ENCODE results near the gene PPP1CC. TPM values are rescaled to one million over a fixed set of nuclear protein-coding genes. Genes with fewer than 3 reads are reported as not detected.

PPP1CC gene
- total and polyA plus RNA-seq, 5 donors, result 120 to 175 (median 157) TPM

- ATAC-seq (peak; percentile 64 to 67), DNase-seq (peak; percentile 51 to 71 (median 67))
- H3K4me1 ChIP-seq (ENCODE audit: control insufficient read depth, insufficient read depth, low read length), result no peaks in the 10 kb centered on the region
- intact Hi-C loops (cut with DNase I), result no loop called here
- no peak overlapping the region for H3K27ac ChIP-seq (ENCODE audit: low read length)
- no peaks in the 10 kb centered on the region for H3K9me3 ChIP-seq (ENCODE audit: control insufficient read depth, low read length)
- no peaks in the 10 kb centered on the region for H3K27me3 ChIP-seq (ENCODE audit: control insufficient read depth, insufficient read depth)
- no peak overlapping the region for H3K4me3 ChIP-seq (ENCODE audit: low read length)
- 45% methylated on average over 3 of the region's 3 CpGs for WGBS
These were observed 11.6 kb upstream of the PPP1CC start for GRCh38 chr12:110754101-110754793.

DNA sequence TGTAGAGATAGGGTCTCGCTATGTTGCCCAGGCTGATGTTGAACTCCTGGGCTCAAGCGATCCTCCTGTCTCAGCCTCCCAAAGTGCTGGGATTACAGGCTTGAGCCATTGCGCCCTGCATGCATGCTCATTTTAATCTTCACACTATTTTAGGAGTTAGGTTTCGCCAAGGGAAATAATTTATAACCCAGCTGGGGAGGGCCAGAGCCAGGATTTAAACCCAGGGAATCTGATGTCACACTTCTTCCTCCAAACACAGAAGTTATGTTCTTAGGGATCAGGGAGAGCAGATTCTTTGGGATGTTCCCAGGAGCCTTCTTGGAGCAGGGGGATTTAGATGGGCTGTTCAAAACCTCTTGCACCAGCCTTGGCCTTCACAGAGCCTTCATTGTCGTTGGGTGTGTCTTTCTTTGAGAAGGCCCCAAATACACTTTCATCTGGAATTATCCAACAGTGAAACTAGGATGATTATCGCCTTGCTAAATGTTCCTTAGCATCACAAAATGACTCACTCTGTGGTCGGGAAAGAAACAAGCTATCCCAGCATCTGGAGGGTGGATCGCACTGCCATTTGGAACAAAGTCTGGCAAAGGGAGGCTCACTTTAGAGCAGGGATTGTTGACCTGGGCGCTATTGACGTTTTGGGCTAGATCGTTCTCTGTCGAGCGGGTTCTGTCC, 8.2 kb upstream of the PPP1CC start:
- no peak for ATAC-seq

DNA sequence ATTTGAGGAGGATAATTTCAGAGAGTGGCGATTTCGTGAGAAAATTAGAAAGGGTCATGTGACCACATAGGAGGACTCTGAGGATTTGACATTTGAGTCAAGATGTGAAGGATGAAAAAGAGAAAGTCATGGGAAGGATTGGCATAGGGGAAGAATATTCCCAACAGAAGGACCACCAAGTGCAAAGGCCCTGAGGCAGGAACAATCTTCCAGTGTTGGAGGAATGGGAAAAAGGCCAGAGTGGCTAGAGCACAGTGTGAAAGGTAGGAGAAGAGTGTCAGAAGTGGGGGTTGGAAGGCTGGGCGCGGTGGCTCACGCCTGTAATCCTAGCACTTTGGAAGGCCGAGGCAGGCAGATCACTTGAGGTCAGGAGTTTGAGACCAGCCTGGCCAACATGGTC, 3.9 kb upstream of the PPP1CC start:
- peaks cover 7% of the 10 kb centered on the region for H3K4me1 ChIP-seq (ENCODE audit: control insufficient read depth, insufficient read depth, low read length)
- H3K4me3 ChIP-seq (ENCODE audit: low read length), result no peak overlapping the region
- 94% methylated on average over 6 of the region's 6 CpGs for WGBS
- DNase-seq, result no peak
- no peak overlapping the region for H3K27ac ChIP-seq (ENCODE audit: low read length)
- intact Hi-C loops (cut with DNase I), result loop anchor here in 2 of 4 donors (10.0 kb wide), 1 partner anchor 78 kb away; no protein-coding TSS in a partner anchor
- no peak for ATAC-seq
- H3K27me3 ChIP-seq (ENCODE audit: control insufficient read depth, insufficient read depth), result no peaks in the 10 kb centered on the region
- no peaks in the 10 kb centered on the region for H3K9me3 ChIP-seq (ENCODE audit: control insufficient read depth, low read length)

More for the DNA sequence above, 8.2 kb upstream of the PPP1CC start:
- no peak overlapping the region for H3K4me3 ChIP-seq (ENCODE audit: low read length)
- intact Hi-C loops (cut with DNase I), result no loop called here
- H3K27ac ChIP-seq (ENCODE audit: low read length), result no peak overlapping the region
- H3K4me1 ChIP-seq (ENCODE audit: control insufficient read depth, insufficient read depth, low read length), result no peaks in the 10 kb centered on the region
- no peaks in the 10 kb centered on the region for H3K9me3 ChIP-seq (ENCODE audit: control insufficient read depth, low read length)
- no peaks in the 10 kb centered on the region for H3K27me3 ChIP-seq (ENCODE audit: control insufficient read depth, insufficient read depth)
- WGBS, result 86% methylated on average over 13 of the region's 13 CpGs
- no peak for DNase-seq

DNA sequence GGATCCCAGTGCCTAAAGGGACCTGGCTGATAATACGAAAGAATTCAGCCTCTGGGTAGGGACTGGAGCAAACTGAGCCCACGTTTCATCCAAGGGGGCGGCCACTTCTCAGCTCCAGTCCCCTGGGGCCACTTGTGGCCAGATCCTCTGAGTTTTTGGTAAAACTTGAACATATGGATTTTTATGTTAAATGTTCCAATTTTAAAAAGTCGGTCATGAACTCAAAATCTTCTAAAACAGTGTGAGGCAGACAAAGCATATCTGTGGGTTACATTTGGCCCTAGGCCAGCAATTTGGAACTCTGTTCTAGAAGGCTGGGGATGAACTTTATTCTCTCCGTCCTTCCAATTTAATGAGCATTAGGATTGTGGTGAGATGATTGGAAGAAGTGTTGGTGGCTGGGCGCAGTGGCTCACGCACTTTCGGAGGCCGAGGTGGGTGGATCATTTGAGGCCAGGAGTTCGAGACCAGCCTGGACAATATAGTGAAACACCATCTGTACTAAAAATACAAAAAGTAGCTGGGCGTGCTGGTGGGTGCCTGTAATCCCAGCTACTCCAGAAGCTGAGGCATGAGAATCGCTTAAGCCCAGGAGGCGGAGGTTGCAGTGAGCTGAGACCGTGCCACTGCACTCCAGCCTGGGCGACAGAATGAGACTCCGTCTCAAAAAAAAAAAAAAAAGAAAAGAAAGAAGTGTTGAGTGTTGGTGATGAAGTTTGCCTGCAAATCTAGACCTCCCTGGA, 3.0 kb upstream of the PPP1CC start:
- DNase-seq (no peak), ATAC-seq (no peak)
- no peaks in the 10 kb centered on the region for H3K27me3 ChIP-seq (ENCODE audit: control insufficient read depth, insufficient read depth)
- H3K4me3 ChIP-seq (ENCODE audit: low read length), result no peak overlapping the region
- H3K9me3 ChIP-seq (ENCODE audit: control insufficient read depth, low read length), result no peaks in the 10 kb centered on the region
- peaks cover 7% of the 10 kb centered on the region for H3K4me1 ChIP-seq (ENCODE audit: control insufficient read depth, insufficient read depth, low read length)
- intact Hi-C loops (cut with DNase I), result loop anchor here in 2 of 4 donors (10.0 kb wide), 1 partner anchor 79 kb away; no protein-coding TSS in a partner anchor
- WGBS, result 69% methylated on average over 16 of the region's 16 CpGs
- no peak overlapping the region for H3K27ac ChIP-seq (ENCODE audit: low read length)

GRCh38 chr12:110744601-110745264, 2.0 kb upstream of the PPP1CC start:
- DNase-seq (no peak), ATAC-seq (no peak)
- intact Hi-C loops (cut with DNase I), result loop anchor here in 3 of 4 donors (5.0 to 10.0 kb wide), 2 partner anchors 80 to 143 kb away; no protein-coding TSS in a partner anchor
- WGBS, result 55% methylated on average over 5 of the region's 5 CpGs
- Histone ChIP-seq H3K27me3 (ENCODE audit: control insufficient read depth, insufficient read depth) (no peaks in the 10 kb centered on the region), H3K27ac (ENCODE audit: low read length) (peak overlapping the region; percentile 17), H3K4me3 (ENCODE audit: low read length) (no peak overlapping the region), H3K9me3 (ENCODE audit: control insufficient read depth, low read length) (no peaks in the 10 kb centered on the region), H3K4me1 (ENCODE audit: control insufficient read depth, insufficient read depth, low read length) (peaks cover 7% of the 10 kb centered on the region)

DNA sequence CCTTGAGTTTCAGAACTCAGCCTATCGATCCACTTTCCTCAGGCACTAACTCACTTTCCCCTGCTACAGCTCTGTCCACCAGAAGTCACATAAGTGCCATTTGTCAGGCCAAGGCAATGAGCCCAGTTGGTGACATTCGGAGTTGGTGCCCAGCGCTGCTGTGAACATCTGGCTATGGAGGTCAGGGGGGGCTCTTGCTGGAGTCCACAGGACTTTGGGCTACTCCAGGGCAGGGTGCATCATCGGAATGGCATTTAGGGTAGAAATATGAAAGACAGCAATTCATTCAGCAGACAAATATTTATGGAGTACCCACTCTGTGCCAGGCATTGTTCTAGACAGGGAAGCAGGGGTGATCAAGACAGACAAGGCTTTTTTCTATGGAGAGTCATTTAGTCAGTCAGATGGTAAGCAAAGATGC, 1.5 kb upstream of the PPP1CC start:
- Histone ChIP-seq H3K4me3 (ENCODE audit: low read length) (no peak overlapping the region), H3K27me3 (ENCODE audit: control insufficient read depth, insufficient read depth) (no peaks in the 10 kb centered on the region), H3K9me3 (ENCODE audit: control insufficient read depth, low read length) (no peaks in the 10 kb centered on the region), H3K4me1 (ENCODE audit: control insufficient read depth, insufficient read depth, low read length) (peaks cover 7% of the 10 kb centered on the region), H3K27ac (ENCODE audit: low read length) (no peak overlapping the region)
- 57% methylated on average over 4 of the region's 4 CpGs for WGBS
- intact Hi-C loops (cut with DNase I), result loop anchor here in 3 of 4 donors (5.0 to 10.0 kb wide), 2 partner anchors 81 to 143 kb away; no protein-coding TSS in a partner anchor
- no peak for ATAC-seq
- peak in 2 of 3 donors; percentile 60 to 65 for DNase-seq

GRCh38 chr12:110743571-110744093, 941 bp upstream of the PPP1CC start:
- Histone ChIP-seq H3K9me3 (ENCODE audit: control insufficient read depth, low read length) (no peaks in the 10 kb centered on the region), H3K27ac (ENCODE audit: low read length) (peak overlapping the region; percentile 32), H3K27me3 (ENCODE audit: control insufficient read depth, insufficient read depth) (no peaks in the 10 kb centered on the region), H3K4me1 (ENCODE audit: control insufficient read depth, insufficient read depth, low read length) (peaks cover 12% of the 10 kb centered on the region), H3K4me3 (ENCODE audit: low read length) (peak overlapping the region; percentile 99)
- intact Hi-C loops (cut with DNase I), result loop anchor here in 3 of 4 donors (5.0 to 10.0 kb wide), 2 partner anchors 81 to 144 kb away; no protein-coding TSS in a partner anchor
- ATAC-seq (peak; percentile 6 to 9), DNase-seq (peak in 2 of 3 donors; percentile 69 to 74)
- 14% methylated on average over 26 of the region's 26 CpGs for WGBS

DNA sequence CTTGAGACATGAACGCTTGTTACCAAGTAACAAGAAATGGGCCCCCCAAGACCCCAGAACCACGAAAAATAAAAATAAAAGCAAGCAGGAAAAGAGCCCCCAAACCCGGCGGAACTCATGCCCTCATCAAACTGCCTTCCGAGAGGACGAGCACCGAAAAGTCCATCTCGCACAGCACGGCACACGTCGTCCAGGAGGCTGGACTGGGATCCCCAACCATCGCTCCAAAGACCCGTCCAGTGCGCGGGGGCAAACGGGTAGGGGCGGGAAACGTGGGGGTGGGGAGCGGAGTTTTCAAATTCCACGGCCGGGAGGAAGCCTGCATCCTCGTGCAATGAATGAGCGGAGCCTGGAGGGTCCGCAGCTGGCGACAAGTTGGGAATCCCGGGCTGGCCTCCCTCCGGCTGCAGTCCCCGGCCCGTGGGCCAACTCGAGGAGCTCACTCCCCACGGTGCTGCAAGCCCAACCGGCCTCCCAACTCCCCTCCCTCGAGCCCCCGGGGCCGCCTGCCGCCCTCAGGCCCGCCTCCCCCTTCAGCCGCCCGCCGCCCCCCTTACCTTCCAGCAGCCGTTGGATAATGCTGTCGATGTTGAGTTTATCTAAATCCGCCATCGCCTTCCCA, 484 bp downstream of the PPP1CC start:
- peak overlapping the region; percentile 75 for H3K27ac ChIP-seq (ENCODE audit: low read length)
- WGBS, result under 1% methylated on average over 44 of the region's 44 CpGs
- H3K4me1 ChIP-seq (ENCODE audit: control insufficient read depth, insufficient read depth, low read length), result peaks cover 15% of the 10 kb centered on the region
- peak overlapping the region; percentile 99 for H3K4me3 ChIP-seq (ENCODE audit: low read length)
- no peaks in the 10 kb centered on the region for H3K9me3 ChIP-seq (ENCODE audit: control insufficient read depth, low read length)
- H3K27me3 ChIP-seq (ENCODE audit: control insufficient read depth, insufficient read depth), result no peaks in the 10 kb centered on the region
- ATAC-seq (peak; percentile 42 to 53), DNase-seq (peak in 1 of 3 donors; percentile 36)
- intact Hi-C loops (cut with DNase I), result loop anchor here in 3 of 4 donors (5.0 to 10.0 kb wide), 2 partner anchors 83 to 145 kb away; no protein-coding TSS in a partner anchor

GRCh38 chr12:110741341-110742095, 1.2 kb downstream of the PPP1CC start:
- Histone ChIP-seq H3K27me3 (ENCODE audit: control insufficient read depth, insufficient read depth) (no peaks in the 10 kb centered on the region), H3K27ac (ENCODE audit: low read length) (peak overlapping the region; percentile 75), H3K4me1 (ENCODE audit: control insufficient read depth, insufficient read depth, low read length) (peaks cover 15% of the 10 kb centered on the region), H3K4me3 (ENCODE audit: low read length) (peak overlapping the region; percentile 99), H3K9me3 (ENCODE audit: control insufficient read depth, low read length) (no peaks in the 10 kb centered on the region)
- DNase-seq (no peak), ATAC-seq (peak in 1 of 2 donors; percentile 22)
- WGBS, result under 1% methylated on average over 14 of the region's 14 CpGs
- intact Hi-C loops (cut with DNase I), result loop anchor here in 3 of 4 donors (5.0 to 10.0 kb wide), 2 partner anchors 83 to 146 kb away; no protein-coding TSS in a partner anchor

Measured in right cardiac atrium (tissue), 5 donors.